Measurements from ENCODE around the gene CENPX.

Gene CENPX

GRCh38 chr17:81976332-81977210, 46.1 kb downstream of the CENPX start:
- peak; percentile 41 for DNase-seq

GRCh38 chr17:81973432-81973831, 49.2 kb downstream of the CENPX start:
- no peak for DNase-seq

- DNase-seq, result no peak
Measured at GRCh38 chr17:81968850-81969812, 53.5 kb downstream of the CENPX start.
